Neural progenitor cell (in vitro differentiated cells): ENCODE data around the gene SCAF8.

Experiments used
- EZH2 ChIP-seq: fragments of 200-600 bp; sonication (generic); IDR thresholded peaks from 2 replicates; pipeline ENCODE4 v1.6.1; 2017; ENCODE audit warnings: antibody characterized with exemption, mild to moderate bottlenecking, moderate library complexity
- TF ChIP-seq, protein P1 (sequence below): fragments of 200-600 bp; sonication (generic); IDR thresholded peaks from 2 replicates; pipeline ENCODE4 v1.5.1; 2017; ENCODE audit warnings: antibody characterized with exemption, mild to moderate bottlenecking

DNA sequence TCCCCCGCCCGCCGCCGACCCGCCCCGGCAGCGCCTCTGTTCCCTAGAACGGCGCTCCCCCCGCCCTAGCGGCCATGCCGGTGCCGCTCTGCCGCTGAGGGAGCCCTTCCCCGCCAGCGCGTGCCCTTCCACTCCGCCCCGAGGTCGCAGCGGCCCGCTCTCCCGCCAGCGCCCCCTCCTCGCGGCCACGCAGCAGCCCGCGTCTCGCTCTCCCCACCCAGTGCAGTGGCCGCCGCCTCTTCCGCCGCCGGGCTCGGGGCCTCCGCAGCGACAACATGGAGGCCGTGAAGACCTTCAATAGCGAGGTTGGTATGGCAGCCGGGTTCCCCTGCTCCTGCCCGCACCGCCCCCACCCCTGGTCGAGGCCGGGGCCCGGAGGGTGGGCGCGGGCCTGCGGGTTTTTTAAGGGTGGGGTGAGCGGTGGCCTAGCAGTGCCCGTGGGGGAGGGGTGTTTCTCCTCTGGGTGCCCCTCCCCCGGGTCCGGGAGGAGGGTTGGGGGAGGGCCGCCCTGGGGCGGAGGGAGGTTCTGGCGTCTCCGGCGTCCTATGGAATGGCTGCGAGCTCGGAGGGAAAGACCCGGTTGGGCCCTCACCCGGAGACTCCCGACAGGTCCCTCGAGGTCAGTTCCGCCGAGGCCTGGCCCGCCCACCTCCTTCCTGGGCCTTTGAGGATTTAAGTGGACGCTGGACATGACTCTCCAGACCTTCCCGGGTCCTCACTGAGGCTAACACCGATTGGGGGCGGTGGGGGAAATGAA is 588 bp downstream of the SCAF8 start:
- TF ChIP-seq, protein P1, sequence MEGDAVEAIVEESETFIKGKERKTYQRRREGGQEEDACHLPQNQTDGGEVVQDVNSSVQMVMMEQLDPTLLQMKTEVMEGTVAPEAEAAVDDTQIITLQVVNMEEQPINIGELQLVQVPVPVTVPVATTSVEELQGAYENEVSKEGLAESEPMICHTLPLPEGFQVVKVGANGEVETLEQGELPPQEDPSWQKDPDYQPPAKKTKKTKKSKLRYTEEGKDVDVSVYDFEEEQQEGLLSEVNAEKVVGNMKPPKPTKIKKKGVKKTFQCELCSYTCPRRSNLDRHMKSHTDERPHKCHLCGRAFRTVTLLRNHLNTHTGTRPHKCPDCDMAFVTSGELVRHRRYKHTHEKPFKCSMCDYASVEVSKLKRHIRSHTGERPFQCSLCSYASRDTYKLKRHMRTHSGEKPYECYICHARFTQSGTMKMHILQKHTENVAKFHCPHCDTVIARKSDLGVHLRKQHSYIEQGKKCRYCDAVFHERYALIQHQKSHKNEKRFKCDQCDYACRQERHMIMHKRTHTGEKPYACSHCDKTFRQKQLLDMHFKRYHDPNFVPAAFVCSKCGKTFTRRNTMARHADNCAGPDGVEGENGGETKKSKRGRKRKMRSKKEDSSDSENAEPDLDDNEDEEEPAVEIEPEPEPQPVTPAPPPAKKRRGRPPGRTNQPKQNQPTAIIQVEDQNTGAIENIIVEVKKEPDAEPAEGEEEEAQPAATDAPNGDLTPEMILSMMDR, result no peak
- TF ChIP-seq EZH2, result no peak
